ENCODE measurements around the gene RBBP6.
"Not testable (repeated sequence)": the region's sequence is repeated elsewhere in the genome, so short reads cannot be mapped to it uniquely, and the experiment has no call there.

Gene RBBP6

DNA sequence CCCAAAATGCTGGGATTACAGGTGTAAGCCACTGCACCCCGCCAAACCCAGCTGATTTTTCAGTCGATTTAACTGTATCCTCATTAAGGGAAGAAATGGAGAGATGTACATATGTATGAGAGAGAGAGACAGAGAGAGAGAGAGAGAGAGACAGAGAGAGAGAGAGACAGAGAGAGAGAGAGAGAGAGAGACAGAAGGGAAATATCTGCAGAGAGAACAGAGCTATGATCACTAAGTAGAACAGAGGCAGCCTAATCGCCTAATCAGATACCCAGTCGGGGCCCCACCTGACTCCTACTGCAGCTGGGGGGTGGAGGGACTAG is 70.0 kb downstream of the RBBP6 start:
- H3K36me3 ChIP-seq (ENCODE audit: control insufficient read depth in 2 of 2, insufficient read depth in 2 of 2, low read length in 2 of 2), result no peaks in the 10 kb centered on the region
- no peak overlapping the region for H3K9ac ChIP-seq (ENCODE audit: low read length in 2 of 2)
- H3K27me3 ChIP-seq (ENCODE audit: control insufficient read depth in 1 of 2, insufficient read depth in 2 of 2, low read length in 2 of 2), result peaks cover 0 to 3% of the 10 kb centered on the region in 2 donors
- peaks cover 0 to 4% of the 10 kb centered on the region in 2 donors for H3K9me3 ChIP-seq (ENCODE audit: control insufficient read depth in 2 of 2, low read length in 2 of 2)
- H3K4me3 ChIP-seq (ENCODE audit: low read length in 2 of 2), result peak overlapping the region in 1 of 2 donors; percentile 69
- no peak overlapping the region for H3K27ac ChIP-seq (ENCODE audit: low read length)
- peaks cover 11% of the 10 kb centered on the region for H3K4me1 ChIP-seq (ENCODE audit: control insufficient read depth, insufficient read depth, low read length)

DNA sequence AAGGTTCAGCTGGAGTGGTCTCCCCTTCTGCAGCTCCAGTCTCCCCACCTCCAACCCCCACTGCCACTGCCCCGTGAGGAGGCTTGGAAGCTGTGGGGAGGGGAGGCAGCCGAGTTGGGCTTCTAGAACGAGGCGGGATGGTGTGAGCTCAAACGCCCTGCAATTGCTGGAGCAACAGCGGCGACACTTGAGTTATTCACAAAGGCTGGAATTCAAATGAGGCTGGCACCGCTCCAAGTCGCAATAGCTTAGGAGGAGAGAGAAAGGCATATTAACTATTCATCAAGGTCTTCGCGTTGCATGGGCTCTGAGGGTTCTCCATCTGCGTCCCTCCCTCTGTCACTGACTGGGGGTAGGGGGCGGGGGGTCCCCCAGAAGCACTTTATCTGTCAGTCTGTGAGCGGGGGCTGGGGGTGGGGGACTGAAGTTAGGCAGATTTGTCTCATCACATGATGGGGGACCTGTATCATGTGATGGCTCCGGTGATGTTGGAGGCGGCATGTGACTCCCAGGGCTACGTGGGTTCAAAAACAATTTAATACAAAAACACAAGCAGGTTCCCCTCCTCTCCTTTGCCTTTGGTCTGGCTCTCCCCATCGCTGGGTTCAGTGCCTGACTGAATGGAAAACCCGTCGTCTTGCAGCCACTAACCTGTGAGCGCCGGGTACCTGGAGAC is 70.5 kb downstream of the RBBP6 start:
- H3K4me1 ChIP-seq (ENCODE audit: control insufficient read depth, insufficient read depth, low read length), result peaks cover 11% of the 10 kb centered on the region
- no peak overlapping the region for H3K27ac ChIP-seq (ENCODE audit: low read length)
- peaks cover 0 to 3% of the 10 kb centered on the region in 2 donors for H3K27me3 ChIP-seq (ENCODE audit: control insufficient read depth in 1 of 2, insufficient read depth in 2 of 2, low read length in 2 of 2)
- peak overlapping the region in 1 of 2 donors; percentile 21 for H3K9ac ChIP-seq (ENCODE audit: low read length in 2 of 2)
- H3K4me3 ChIP-seq (ENCODE audit: low read length in 2 of 2), result peak overlapping the region; percentile 36 to 69
- no peaks in the 10 kb centered on the region for H3K9me3 ChIP-seq (ENCODE audit: control insufficient read depth in 2 of 2, low read length in 2 of 2)
- no peaks in the 10 kb centered on the region for H3K36me3 ChIP-seq (ENCODE audit: control insufficient read depth in 2 of 2, insufficient read depth in 2 of 2, low read length in 2 of 2)

DNA sequence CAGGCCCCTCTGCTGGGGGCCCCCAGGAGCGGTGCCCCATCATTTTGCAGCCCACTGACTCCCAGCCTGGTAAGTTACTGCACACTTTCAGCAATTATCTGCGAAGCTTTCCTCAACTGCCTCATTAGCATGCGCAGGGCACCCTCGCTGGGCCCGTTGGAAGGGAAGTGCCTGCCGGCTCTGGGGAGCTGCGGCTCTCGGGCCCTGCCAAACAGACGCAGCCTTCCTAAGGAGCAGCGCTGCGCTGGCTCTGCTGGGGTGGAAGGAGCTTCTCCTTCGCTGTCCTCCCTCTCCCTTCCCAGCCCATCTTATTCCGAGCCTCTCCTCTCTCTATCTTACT is 71.0 kb downstream of the RBBP6 start:
- Histone ChIP-seq H3K27ac (ENCODE audit: low read length) (no peak overlapping the region), H3K9ac (ENCODE audit: low read length in 2 of 2) (peak overlapping the region in 1 of 2 donors; percentile 21), H3K4me3 (ENCODE audit: low read length in 2 of 2) (peak overlapping the region; percentile 36 to 69), H3K27me3 (ENCODE audit: control insufficient read depth in 1 of 2, insufficient read depth in 2 of 2, low read length in 2 of 2) (peaks cover 0 to 3% of the 10 kb centered on the region in 2 donors), H3K36me3 (ENCODE audit: control insufficient read depth in 2 of 2, insufficient read depth in 2 of 2, low read length in 2 of 2) (no peaks in the 10 kb centered on the region), H3K4me1 (ENCODE audit: control insufficient read depth, insufficient read depth, low read length) (peaks cover 11% of the 10 kb centered on the region), H3K9me3 (ENCODE audit: control insufficient read depth in 2 of 2, low read length in 2 of 2) (no peaks in the 10 kb centered on the region)

DNA sequence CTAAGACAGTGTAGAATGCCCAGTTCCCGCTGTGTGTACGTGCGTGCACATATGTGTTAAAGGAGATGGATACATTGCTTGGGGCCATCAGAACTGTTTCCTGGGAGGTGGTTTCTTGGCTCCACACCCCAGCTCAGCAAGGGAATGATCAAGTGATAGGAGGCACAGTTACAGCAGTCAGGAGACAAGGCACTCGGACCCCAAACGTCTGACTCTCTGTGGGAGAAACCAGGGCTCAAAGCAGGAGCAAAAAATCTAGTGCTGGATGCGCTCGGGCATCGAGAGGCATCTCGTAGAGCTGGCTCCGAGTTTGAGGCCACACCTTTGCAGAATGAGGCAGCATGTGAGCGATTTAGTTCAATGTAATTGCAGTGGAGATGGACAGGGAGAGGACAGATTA is 71.9 kb downstream of the RBBP6 start:
- H3K27ac ChIP-seq (ENCODE audit: low read length), result no peak overlapping the region
- H3K9ac ChIP-seq (ENCODE audit: low read length in 2 of 2), result no peak overlapping the region
- peaks cover 0 to 3% of the 10 kb centered on the region in 2 donors for H3K27me3 ChIP-seq (ENCODE audit: control insufficient read depth in 1 of 2, insufficient read depth in 2 of 2, low read length in 2 of 2)
- H3K4me1 ChIP-seq (ENCODE audit: control insufficient read depth, insufficient read depth, low read length), result peaks cover 11% of the 10 kb centered on the region
- no peaks in the 10 kb centered on the region for H3K9me3 ChIP-seq (ENCODE audit: control insufficient read depth in 2 of 2, low read length in 2 of 2)
- H3K4me3 ChIP-seq (ENCODE audit: low read length in 2 of 2), result no peak overlapping the region
- no peaks in the 10 kb centered on the region for H3K36me3 ChIP-seq (ENCODE audit: control insufficient read depth in 2 of 2, insufficient read depth in 2 of 2, low read length in 2 of 2)

DNA sequence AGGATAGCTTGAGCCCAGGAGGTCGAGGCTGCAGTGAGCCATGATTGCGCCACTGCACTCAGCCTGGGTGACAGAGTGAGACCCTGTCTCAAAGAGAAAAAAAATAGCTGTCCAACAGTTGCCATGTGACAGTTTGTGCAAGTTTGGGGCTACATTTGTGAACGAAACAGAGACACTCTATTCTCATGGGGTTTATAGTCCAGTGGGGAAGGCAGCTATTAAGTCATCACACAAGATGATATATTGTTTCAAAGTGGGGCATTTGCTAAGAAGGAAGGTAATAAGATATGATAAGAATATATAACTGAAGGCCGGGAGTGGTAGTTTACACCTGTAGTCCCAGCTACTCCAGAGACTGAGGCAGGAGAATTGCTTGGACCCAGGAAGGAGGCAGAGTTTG is 73.3 kb downstream of the RBBP6 start:
- H3K4me1 ChIP-seq (ENCODE audit: control insufficient read depth, insufficient read depth, low read length), result peaks cover 11% of the 10 kb centered on the region
- no peak overlapping the region for H3K27ac ChIP-seq (ENCODE audit: low read length)
- H3K36me3 ChIP-seq (ENCODE audit: control insufficient read depth in 2 of 2, insufficient read depth in 2 of 2, low read length in 2 of 2), result no peaks in the 10 kb centered on the region
- no peak overlapping the region for H3K4me3 ChIP-seq (ENCODE audit: low read length in 2 of 2)
- no peak overlapping the region for H3K9ac ChIP-seq (ENCODE audit: low read length in 2 of 2)
- peaks cover 0 to 3% of the 10 kb centered on the region in 2 donors for H3K27me3 ChIP-seq (ENCODE audit: control insufficient read depth in 1 of 2, insufficient read depth in 2 of 2, low read length in 2 of 2)
- no peaks in the 10 kb centered on the region for H3K9me3 ChIP-seq (ENCODE audit: control insufficient read depth in 2 of 2, low read length in 2 of 2)

DNA sequence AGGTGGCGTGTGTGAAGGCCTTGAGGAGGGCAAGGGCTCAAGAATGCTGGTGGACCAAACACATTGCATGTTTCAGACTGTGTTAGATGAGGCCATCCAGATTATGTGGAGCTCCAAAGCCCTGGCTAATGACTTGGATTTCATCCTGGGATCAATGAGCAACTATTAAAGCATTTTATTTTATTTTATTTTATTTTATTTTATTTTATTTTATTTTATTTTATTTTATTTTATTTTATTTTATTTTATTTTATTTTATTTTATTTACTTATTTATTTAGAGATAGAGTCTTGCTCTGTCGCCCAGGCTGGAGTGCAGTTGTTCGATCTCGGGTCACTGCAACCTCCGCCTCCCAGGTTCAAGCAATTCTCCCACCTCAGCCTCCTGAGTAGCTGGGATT is 73.9 kb downstream of the RBBP6 start:
- H3K36me3 ChIP-seq (ENCODE audit: control insufficient read depth in 2 of 2, insufficient read depth in 2 of 2, low read length in 2 of 2); H3K9me3 ChIP-seq (ENCODE audit: control insufficient read depth in 2 of 2, low read length in 2 of 2); H3K27me3 ChIP-seq (ENCODE audit: control insufficient read depth in 1 of 2, insufficient read depth in 2 of 2, low read length in 2 of 2); H3K4me3 ChIP-seq (ENCODE audit: low read length in 2 of 2); H3K27ac ChIP-seq (ENCODE audit: low read length); H3K9ac ChIP-seq (ENCODE audit: low read length in 2 of 2): not testable (repeated sequence)
- peaks cover 11% of the 10 kb centered on the region for H3K4me1 ChIP-seq (ENCODE audit: control insufficient read depth, insufficient read depth, low read length)

DNA sequence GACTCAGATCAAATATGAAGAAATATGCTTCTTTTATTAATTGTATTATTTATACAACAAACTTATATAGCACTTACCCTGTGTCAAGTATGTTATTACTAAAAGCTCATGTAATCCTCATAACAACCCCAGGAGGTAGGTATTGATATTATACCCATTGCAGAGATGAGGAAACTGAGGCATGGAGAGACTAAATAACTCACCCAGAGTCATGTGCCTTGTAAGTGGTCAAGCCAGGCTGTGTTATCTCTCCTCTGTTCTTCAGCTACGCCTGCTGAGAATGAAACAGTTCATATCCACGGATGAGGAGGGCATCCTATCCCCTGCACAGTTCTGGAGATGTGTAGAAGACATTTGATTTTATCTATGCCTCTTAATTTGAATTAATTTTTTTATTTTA is 78.1 kb downstream of the RBBP6 start:
- Histone ChIP-seq H3K27me3 (ENCODE audit: control insufficient read depth in 1 of 2, insufficient read depth in 2 of 2, low read length in 2 of 2) (no peaks in the 10 kb centered on the region), H3K36me3 (ENCODE audit: control insufficient read depth in 2 of 2, insufficient read depth in 2 of 2, low read length in 2 of 2) (no peaks in the 10 kb centered on the region), H3K4me3 (ENCODE audit: low read length in 2 of 2) (no peak overlapping the region), H3K9me3 (ENCODE audit: control insufficient read depth in 2 of 2, low read length in 2 of 2) (no peaks in the 10 kb centered on the region), H3K27ac (ENCODE audit: low read length) (no peak overlapping the region), H3K9ac (ENCODE audit: low read length in 2 of 2) (no peak overlapping the region), H3K4me1 (ENCODE audit: control insufficient read depth, insufficient read depth, low read length) (no peaks in the 10 kb centered on the region)
